Thymus (tissue), 14 donors: ENCODE data around the gene EFCAB14. TPM values are rescaled to one million over a fixed set of nuclear protein-coding genes. Genes with fewer than 3 reads are reported as not detected.

Experiments
- DNase-seq, 9 donors: peaks; one replicate each; pipeline ENCODE4 v3.0.0-alpha.2; 2013; ENCODE audit warnings: low spot score in 9 of 9, low read depth in 6 of 9, missing footprints in 1 of 9
- H3K27ac ChIP-seq, 2 donors: one replicate each; pipeline ENCODE4 v1.5.1; 2013; ENCODE audit warnings: control low read depth in 1 of 2, low read depth in 1 of 2, low read length in 1 of 2, mild to moderate bottlenecking in 1 of 2, moderate library complexity in 1 of 2
- H3K27me3 ChIP-seq, 2 donors: one replicate each; pipeline ENCODE4 v1.5.1; 2013; ENCODE audit warnings: low read length in 1 of 2; ENCODE audit not compliant: control insufficient read depth in 2 of 2, insufficient read depth in 1 of 2
- H3K36me3 ChIP-seq, 2 donors: one replicate each; pipeline ENCODE4 v1.5.1; 2013; ENCODE audit warnings: low read length in 1 of 2, mild to moderate bottlenecking in 1 of 2, moderate library complexity in 1 of 2; ENCODE audit not compliant: control insufficient read depth in 2 of 2, insufficient read depth in 2 of 2
- H3K4me1 ChIP-seq, 2 donors: one replicate each; pipeline ENCODE4 v1.5.1; 2013; ENCODE audit warnings: low read length in 2 of 2; ENCODE audit not compliant: control insufficient read depth in 2 of 2, insufficient read depth in 2 of 2
- H3K4me3 ChIP-seq, 2 donors: one replicate each; pipeline ENCODE4 v1.5.1; 2013; ENCODE audit warnings: low read length in 2 of 2, control low read depth in 1 of 2, mild to moderate bottlenecking in 1 of 2
- H3K9me3 ChIP-seq, 2 donors: one replicate each; pipeline ENCODE4 v1.5.1; 2013; ENCODE audit warnings: low read length in 1 of 2, mild to moderate bottlenecking in 1 of 2; ENCODE audit not compliant: control insufficient read depth in 2 of 2, insufficient read depth in 1 of 2
- WGBS: extraction: QIAGEN DNeasy Blood & Tissue Kit; methylation state at CpG from one replicate; pipeline ENCODE4 v1.1.7; 2013; 5-methylcytosine and 5-hydroxymethylcytosine counted together
- long read RNA-seq, 10 donors: transcript quantifications; one replicate each; lab custom pipeline, GENCODE V29; 2026
- polyA plus RNA-seq: library from polyadenylated mRNA; stranded (reverse); fragments of 200-250 nt; gene quantifications from one replicate; pipeline ENCODE4 v1.2.3, GENCODE V29; 2013
- total RNA-seq: library from RNA; stranded (reverse); fragments of 120-200 nt; gene quantifications from one replicate; pipeline ENCODE4 v1.2.4, GENCODE V29; 2013
- donor health status: healthy.

EFCAB14 gene
- total RNA-seq (63.6 TPM), polyA plus RNA-seq (30.6 TPM)
- long read RNA-seq, donor 1, full-length matches to known transcripts, result 1 of 1 reads
- long read RNA-seq, donor 1, partial matches to known transcripts, result 0 of 1 reads
- long read RNA-seq, donor 1, other reads (novel, unspliced or antisense), result 0 of 1 reads
- long read RNA-seq, donor 2, full-length matches to known transcripts, result 12 of 35 reads
- long read RNA-seq, donor 2, partial matches to known transcripts, result 14 of 35 reads
- long read RNA-seq, donor 2, other reads (novel, unspliced or antisense), result 9 of 35 reads
- long read RNA-seq, donor 3, full-length matches to known transcripts, result 7 of 18 reads
- long read RNA-seq, donor 3, partial matches to known transcripts, result 11 of 18 reads
- long read RNA-seq, donor 3, other reads (novel, unspliced or antisense), result 0 of 18 reads
- long read RNA-seq, donor 4, full-length matches to known transcripts, result 2 of 7 reads
- long read RNA-seq, donor 4, partial matches to known transcripts, result 0 of 7 reads
- long read RNA-seq, donor 4, other reads (novel, unspliced or antisense), result 5 of 7 reads
- long read RNA-seq, donor 5, full-length matches to known transcripts, result 10 of 25 reads
- long read RNA-seq, donor 5, partial matches to known transcripts, result 9 of 25 reads
- long read RNA-seq, donor 5, other reads (novel, unspliced or antisense), result 6 of 25 reads
- long read RNA-seq, donor 6, full-length matches to known transcripts, result 5 of 5 reads
- long read RNA-seq, donor 6, partial matches to known transcripts, result 0 of 5 reads
- long read RNA-seq, donor 6, other reads (novel, unspliced or antisense), result 0 of 5 reads
- long read RNA-seq, donor 7, full-length matches to known transcripts, result 5 of 32 reads
- long read RNA-seq, donor 7, partial matches to known transcripts, result 22 of 32 reads
- long read RNA-seq, donor 7, other reads (novel, unspliced or antisense), result 5 of 32 reads
- long read RNA-seq, donor 8, full-length matches to known transcripts, result 1 of 1 reads
- long read RNA-seq, donor 8, partial matches to known transcripts, result 0 of 1 reads
- long read RNA-seq, donor 8, other reads (novel, unspliced or antisense), result 0 of 1 reads
- long read RNA-seq, donor 9, full-length matches to known transcripts, result 2 of 7 reads
- long read RNA-seq, donor 9, partial matches to known transcripts, result 0 of 7 reads
- long read RNA-seq, donor 9, other reads (novel, unspliced or antisense), result 5 of 7 reads
- long read RNA-seq, donor 10, full-length matches to known transcripts, result 2 of 9 reads
- long read RNA-seq, donor 10, partial matches to known transcripts, result 0 of 9 reads
- long read RNA-seq, donor 10, other reads (novel, unspliced or antisense), result 7 of 9 reads

DNA sequence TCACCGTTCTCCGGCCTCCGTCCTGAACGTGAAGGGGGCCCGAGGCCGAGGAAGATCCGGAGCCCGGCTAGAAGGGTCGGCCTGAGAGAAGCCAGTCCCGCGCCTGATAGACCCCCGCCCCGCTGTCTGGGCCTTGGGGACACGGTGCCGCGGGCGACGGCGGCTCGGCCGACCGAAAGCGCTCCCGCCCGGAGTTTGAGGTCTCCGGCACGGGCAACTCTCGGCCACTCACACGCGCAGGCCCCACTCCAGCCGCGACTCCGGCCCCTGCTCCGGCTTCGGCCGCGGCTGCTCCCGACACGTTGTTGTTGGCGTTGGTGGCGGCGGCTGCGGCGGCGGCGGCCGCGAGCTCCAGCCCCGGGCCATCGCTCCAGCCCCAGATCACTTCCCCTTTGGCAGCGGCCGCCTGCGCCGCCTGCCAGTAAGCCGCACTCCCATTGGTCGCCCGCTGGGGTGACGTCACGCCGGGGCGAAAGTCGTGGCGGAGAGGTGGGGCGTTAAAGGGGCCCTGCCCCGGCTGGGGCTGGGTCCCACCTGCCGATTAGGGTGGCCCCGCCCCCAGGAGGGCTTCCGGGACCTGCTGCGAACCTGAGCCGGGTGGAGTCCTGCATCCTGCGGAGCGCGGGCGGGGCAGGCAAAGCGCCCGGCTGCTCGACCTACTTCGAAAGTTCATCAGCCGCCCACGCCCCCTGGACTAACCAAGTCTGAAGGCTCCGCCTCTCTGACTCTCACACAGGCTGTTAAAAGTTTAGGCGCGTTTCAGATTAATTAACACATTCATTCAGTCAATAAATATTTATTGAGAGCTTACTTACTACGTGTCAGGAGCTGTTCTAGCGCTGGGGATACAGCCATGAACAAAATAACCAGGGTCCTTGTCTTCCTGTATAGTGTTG is at the start of gene EFCAB14:
EFCAB14 (minus strand) TSS at position 388 of the 896 bp plus-strand sequence. CDS start 1,027 bp downstream, outside the sequence.
- H3K4me3 ChIP-seq, result peak within 1 kb of the TSS; percentile 78 to 86
- peak; percentile 87 to 98 (median 96) for DNase-seq
- H3K4me1 ChIP-seq, result peaks cover 17 to 22% of the 10 kb centered on the region in 2 donors
- no peaks in the 10 kb centered on the region for H3K9me3 ChIP-seq
- H3K27me3 ChIP-seq, result no peaks in the 10 kb centered on the region
- H3K27ac ChIP-seq, result peak within 1 kb of the TSS; percentile 46 to 84
- H3K36me3 ChIP-seq, result peaks cover 14 to 22% of the 10 kb centered on the region in 2 donors
- WGBS, result under 1% methylated on average over 85 of the region's 85 CpGs

GRCh38 chr1:46768445-46768844 is 49.5 kb upstream of the EFCAB14 start:
- Histone ChIP-seq H3K9me3 (peaks cover 0 to 16% of the 10 kb centered on the region in 2 donors), H3K4me3 (no peak overlapping the region), H3K36me3 (no peaks in the 10 kb centered on the region), H3K27me3 (no peaks in the 10 kb centered on the region), H3K27ac (no peak overlapping the region), H3K4me1 (no peaks in the 10 kb centered on the region)
- DNase-seq, result no peak
- WGBS, result 86% methylated on average over 5 of the region's 5 CpGs

GRCh38 chr1:46767649-46768282 is 48.9 kb upstream of the EFCAB14 start:
- H3K9me3 ChIP-seq, result peaks cover 0 to 16% of the 10 kb centered on the region in 2 donors
- H3K4me3 ChIP-seq, result no peak overlapping the region
- H3K4me1 ChIP-seq, result no peaks in the 10 kb centered on the region
- H3K27ac ChIP-seq, result no peak overlapping the region
- no peaks in the 10 kb centered on the region for H3K36me3 ChIP-seq
- 94% methylated on average over 4 of the region's 4 CpGs for WGBS
- no peak for DNase-seq
- no peaks in the 10 kb centered on the region for H3K27me3 ChIP-seq

DNA sequence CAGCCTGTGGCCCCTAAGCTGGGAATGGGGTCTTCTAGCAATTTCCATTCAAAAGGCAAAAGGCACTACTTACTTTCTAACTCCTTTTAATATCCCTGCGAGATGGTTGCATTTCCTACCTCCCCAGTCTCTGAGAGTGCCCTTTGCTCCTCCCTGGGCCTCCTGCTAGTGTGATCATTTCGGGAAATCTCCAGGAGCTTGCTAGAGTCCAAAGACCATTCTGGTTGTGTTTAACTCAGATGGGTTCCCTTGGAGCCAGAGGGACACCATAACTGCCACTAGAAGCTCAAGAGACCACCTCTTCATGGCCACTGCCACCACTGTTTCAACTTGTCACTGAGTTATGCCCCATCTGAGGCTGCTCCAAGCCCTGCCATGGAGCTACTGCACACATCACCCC is 45.5 kb upstream of the EFCAB14 start:
- H3K36me3 ChIP-seq, result no peaks in the 10 kb centered on the region
- no peak overlapping the region for H3K27ac ChIP-seq
- peaks cover 0 to 4% of the 10 kb centered on the region in 2 donors for H3K9me3 ChIP-seq
- no peaks in the 10 kb centered on the region for H3K27me3 ChIP-seq
- no peak for DNase-seq
- H3K4me1 ChIP-seq, result no peaks in the 10 kb centered on the region
- no peak overlapping the region for H3K4me3 ChIP-seq
- WGBS, result 87% methylated on average over 2 of the region's 2 CpGs

DNA sequence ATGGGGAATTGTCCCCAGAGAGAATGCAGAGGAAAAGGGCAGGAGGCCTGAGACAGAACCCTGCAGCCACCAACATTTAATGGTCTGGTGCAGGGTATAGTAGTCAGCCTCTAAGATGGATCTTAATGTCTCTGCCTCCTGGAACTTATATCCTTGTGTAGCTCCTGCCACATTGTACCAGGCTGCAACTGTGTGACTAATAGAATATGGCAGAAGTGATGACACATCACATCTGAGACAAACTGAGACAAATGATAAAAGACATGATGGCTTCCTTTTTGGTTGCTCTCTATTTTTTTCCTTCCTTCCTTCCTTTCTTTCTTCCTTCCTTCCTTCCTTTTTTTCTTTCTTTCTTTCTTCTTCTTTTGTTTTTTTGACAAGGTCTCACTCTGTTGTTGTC is 42.8 kb upstream of the EFCAB14 start:
- no peaks in the 10 kb centered on the region for H3K9me3 ChIP-seq
- H3K27ac ChIP-seq, result no peak overlapping the region
- H3K27me3 ChIP-seq, result peaks cover 0 to 7% of the 10 kb centered on the region in 2 donors
- H3K36me3 ChIP-seq, result no peaks in the 10 kb centered on the region
- DNase-seq, result no peak
- no peaks in the 10 kb centered on the region for H3K4me1 ChIP-seq
- no peak overlapping the region for H3K4me3 ChIP-seq

DNA sequence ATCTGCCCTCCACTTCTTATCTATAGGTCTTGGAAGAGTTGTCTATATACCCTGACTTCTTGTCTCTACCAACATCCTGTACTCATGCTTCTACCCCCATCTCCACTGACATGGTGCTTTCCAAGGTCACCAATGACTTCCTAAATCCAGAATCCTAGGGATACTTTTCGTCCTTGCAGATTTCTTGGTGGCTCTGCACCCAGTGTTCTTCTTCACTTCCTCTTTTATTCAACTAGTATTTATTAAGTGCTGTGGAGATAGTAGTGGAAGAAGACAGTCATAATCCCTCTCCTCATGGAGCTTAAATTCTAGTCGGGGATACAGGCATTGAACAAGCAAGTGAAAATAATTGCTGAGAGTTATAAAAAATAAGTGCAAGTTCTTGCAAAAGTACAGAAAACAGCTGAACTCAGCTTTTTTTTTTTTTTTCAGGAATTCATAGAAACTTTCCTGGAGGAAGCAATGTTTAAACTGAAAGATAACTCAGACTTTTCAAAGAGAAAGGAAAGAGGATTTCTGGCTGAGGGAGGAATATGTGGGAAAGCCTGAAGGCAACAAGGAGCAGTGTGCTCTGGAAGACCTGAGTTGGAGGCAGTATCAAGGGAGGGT is 41.7 kb upstream of the EFCAB14 start:
- WGBS, result 86% methylated on average over 2 of the region's 2 CpGs
- no peaks in the 10 kb centered on the region for H3K9me3 ChIP-seq

GRCh38 chr1:46757956-46758528 is 39.1 kb upstream of the EFCAB14 start:
- Histone ChIP-seq H3K27me3 (peaks cover 0 to 9% of the 10 kb centered on the region in 2 donors), H3K4me1 (no peaks in the 10 kb centered on the region), H3K36me3 (no peaks in the 10 kb centered on the region), H3K27ac (no peak overlapping the region), H3K9me3 (no peaks in the 10 kb centered on the region), H3K4me3 (no peak overlapping the region)
- no peak for DNase-seq

More for the DNA sequence above, 41.7 kb upstream of the EFCAB14 start:
- H3K27ac ChIP-seq, result no peak overlapping the region
- H3K36me3 ChIP-seq, result no peaks in the 10 kb centered on the region
- peaks cover 0 to 9% of the 10 kb centered on the region in 2 donors for H3K27me3 ChIP-seq
- H3K4me3 ChIP-seq, result no peak overlapping the region
- H3K4me1 ChIP-seq, result no peaks in the 10 kb centered on the region
- DNase-seq, result no peak
